IMR-90 (cell line): ENCODE data around the gene LAMA2. TPM values are rescaled to one million over a fixed set of nuclear protein-coding genes. Genes with fewer than 3 reads are reported as not detected.

Source experiments
- ATAC-seq: fragments of 200-7000 bp; cut with Tn5 transposase; 2 replicates; pipeline ENCODE4 v1.9.1; 2020; ENCODE audit warnings: low read depth, mild to moderate bottlenecking, moderate library complexity
- BruUV-seq: library from RNA; stranded (reverse); fragments of 400-500 nt; replicated peaks from 2 replicates; lab custom pipeline; 2021; lab: Mats Ljungman, UMichigan
- CTCF ChIA-PET: fragments of 300-600 bp; formaldehyde crosslinking; extraction: SDS; loops from one replicate; lab custom pipeline; 2021; ENCODE audit warnings: antibody characterized with exemption; lab: Yijun Ruan, JAX
- POLR2A ChIA-PET: fragments of 300-600 bp; sonication (Branson Sonifier 250); formaldehyde crosslinking; loops from one replicate; lab custom pipeline; 2022; ENCODE audit warnings: antibody characterized with exemption; ENCODE audit not compliant: unreplicated experiment; lab: Charles Lee
- DNase-seq: peaks from one replicate; pipeline ENCODE4 v3.0.0; 2013
- H2AFZ ChIP-seq: replicated peaks from 2 replicates; pipeline ENCODE3; 2013; ENCODE audit warnings: low read length, mild to moderate bottlenecking; ENCODE audit not compliant: poor library complexity
- H2AK5ac ChIP-seq: 2 replicates; pipeline ENCODE4 v1.6.1; 2013; ENCODE audit warnings: low read depth, low read length, inconsistent platforms
- H2AK9ac ChIP-seq: replicated peaks from 2 replicates; pipeline ENCODE3; 2013; ENCODE audit warnings: mild to moderate bottlenecking, low read depth, low read length, moderate library complexity; ENCODE audit not compliant: poor library complexity
- H2BK120ac ChIP-seq: 2 replicates; pipeline ENCODE4 v1.6.1; 2013; ENCODE audit warnings: low read depth, low read length, inconsistent platforms
- H2BK15ac ChIP-seq: 3 replicates; pipeline ENCODE4 v1.6.1; 2013; ENCODE audit warnings: low read depth, low read length, inconsistent platforms
- H2BK20ac ChIP-seq: 2 replicates; pipeline ENCODE4 v1.6.1; 2013; ENCODE audit warnings: low read depth, mild to moderate bottlenecking, inconsistent platforms, low read length, moderate library complexity
- H2BK5ac ChIP-seq: 2 replicates; pipeline ENCODE4 v1.6.1; 2013; ENCODE audit warnings: mild to moderate bottlenecking, low read depth, low read length, inconsistent platforms; ENCODE audit not compliant: poor library complexity, severe bottlenecking
- H3K14ac ChIP-seq: replicated peaks from 2 replicates; pipeline ENCODE4 v1.6.1; 2013; ENCODE audit warnings: low read depth, low read length, inconsistent platforms
- H3K18ac ChIP-seq: 2 replicates; pipeline ENCODE4 v1.6.1; 2013; ENCODE audit warnings: low read depth, low read length, control low read depth
- H3K23ac ChIP-seq: 2 replicates; pipeline ENCODE4 v1.6.1; 2013; ENCODE audit warnings: low read depth, low read length, inconsistent platforms
- H3K27ac ChIP-seq: 2 replicates; pipeline ENCODE4 v1.5.1; 2013; ENCODE audit warnings: mild to moderate bottlenecking, control low read depth, low read length; ENCODE audit not compliant: insufficient read depth
- H3K27me3 ChIP-seq: 2 replicates; pipeline ENCODE4 v1.6.1; 2013; ENCODE audit warnings: low read length; ENCODE audit not compliant: control insufficient read depth, insufficient read depth
- H3K36me3 ChIP-seq: 2 replicates; pipeline ENCODE4 v1.6.1; 2013; ENCODE audit warnings: low read length, mixed read lengths; ENCODE audit not compliant: control insufficient read depth, insufficient read depth
- H3K4ac ChIP-seq: 2 replicates; pipeline ENCODE4 v1.6.1; 2013; ENCODE audit warnings: low read depth, low read length, inconsistent platforms
- H3K4me1 ChIP-seq: 2 replicates; pipeline ENCODE4 v1.6.1; 2013; ENCODE audit warnings: low read length, mixed read lengths; ENCODE audit not compliant: control insufficient read depth, insufficient read depth
- H3K4me2 ChIP-seq: 2 replicates; pipeline ENCODE4 v1.6.1; 2013; ENCODE audit warnings: low read depth, mild to moderate bottlenecking, control low read depth, low read length, moderate library complexity
- H3K4me3 ChIP-seq: 2 replicates; pipeline ENCODE4 v1.5.1; 2013; ENCODE audit warnings: low read depth, mild to moderate bottlenecking, control low read depth, low read length, moderate library complexity; ENCODE audit not compliant: insufficient read depth
- H3K56ac ChIP-seq: 2 replicates; pipeline ENCODE4 v1.6.1; 2013; ENCODE audit warnings: low read length, inconsistent platforms; ENCODE audit not compliant: insufficient read depth; ENCODE audit errors: extremely low read depth
- H3K79me1 ChIP-seq, 2 experiments: 2 replicates each; pipeline ENCODE4 v1.6.1; 2013; ENCODE audit warnings: low read length in 2 of 2, inconsistent platforms in 1 of 2, low read depth in 1 of 2
- H3K9ac ChIP-seq: 2 replicates; pipeline ENCODE4 v1.6.1; 2013; ENCODE audit warnings: low read depth, low read length, control low read depth
- H3K9me1 ChIP-seq: 2 replicates; pipeline ENCODE4 v1.6.1; 2013; ENCODE audit warnings: low read length, inconsistent platforms; ENCODE audit not compliant: insufficient read depth
- H3K9me3 ChIP-seq: 2 replicates; pipeline ENCODE4 v1.6.1; 2013; ENCODE audit warnings: low read length; ENCODE audit not compliant: control insufficient read depth, insufficient read depth
- H4K20me1 ChIP-seq: 2 replicates; pipeline ENCODE4 v1.6.1; 2013; ENCODE audit warnings: low read length, inconsistent platforms; ENCODE audit not compliant: insufficient read depth
- H4K5ac ChIP-seq: 2 replicates; pipeline ENCODE4 v1.6.1; 2013; ENCODE audit warnings: mild to moderate bottlenecking, low read depth, low read length, control low read depth
- H4K8ac ChIP-seq, 2 experiments: 2 replicates each; pipeline ENCODE4 v1.6.1; 2013; ENCODE audit warnings: low read depth in 2 of 2, low read length in 2 of 2, control low read depth in 1 of 2, inconsistent platforms in 1 of 2
- H4K91ac ChIP-seq: 2 replicates; pipeline ENCODE4 v1.6.1; 2013; ENCODE audit warnings: low read depth, low read length, inconsistent platforms; ENCODE audit not compliant: insufficient read depth
- MAZ ChIP-seq: IDR thresholded peaks from 2 replicates; pipeline ENCODE4 v1.6.1; 2012; ENCODE audit warnings: low read depth, mild to moderate bottlenecking, low read length, improper control_type of control experiment, moderate library complexity, borderline replicate concordance
- POLR2A ChIP-seq: IDR thresholded peaks from 2 replicates; pipeline ENCODE4 v1.6.1; 2012; ENCODE audit warnings: mild to moderate bottlenecking, low read depth, low read length
- WGBS, 2 experiments: methylation state at CpG; one replicate each; pipeline versions ENCODE4 v1.1.5 to v1.1.7; 2013; ENCODE audit warnings: missing lambda C conversion rate in 2 of 2; ENCODE audit not compliant: insufficient read length in 1 of 2; ENCODE audit errors: extremely low coverage in 2 of 2; 5-methylcytosine and 5-hydroxymethylcytosine counted together
- dilution Hi-C: fragments of 300-500 bp; cut with HindIII; formaldehyde crosslinking; loops from one replicate; pipeline ENCODE4 v1.14.3; 2018; ENCODE audit warnings: low sequenced_read_pairs; ENCODE audit not compliant: unreplicated experiment
- in situ Hi-C: fragments of 300-500 bp; cut with MboI; formaldehyde crosslinking; loops from 3 replicates; pipeline ENCODE4 v1.14.3; 2019; ENCODE audit warnings: low sequenced_read_pairs, inconsistent platforms, mixed read lengths
- intact Hi-C: fragments of 100-400 bp; cut with micrococcal nuclease; formaldehyde crosslinking; loops from 2 replicates; pipeline ENCODE4 v1.10.0; 2022
- polyA plus RNA-seq, 3 experiments: library from polyadenylated mRNA; depleted of rRNA; stranded (reverse); fragments of >200 nt; gene quantifications; 2 replicates each; pipeline ENCODE4 v1.2.3, GENCODE V29; 2012; ENCODE audit warnings: low replicate concordance in 1 of 3
- total RNA-seq: library from RNA; depleted of rRNA; stranded (reverse); fragments of >200 nt; gene quantifications from 2 replicates; pipeline ENCODE4 v1.2.3, GENCODE V29; 2012
- TF ChIP-seq, protein P1 (sequence below): conservative IDR thresholded peaks from 2 replicates; pipeline ENCODE4 v1.5.1; 2012; ENCODE audit warnings: mild to moderate bottlenecking, low read depth, low read length, improper control_type of control experiment

The LAMA2 gene
- total and polyA plus RNA-seq, 2 of the 4 experiments (the other 2 are of a cell fraction), result 9.9 to 13.3 TPM

DNA sequence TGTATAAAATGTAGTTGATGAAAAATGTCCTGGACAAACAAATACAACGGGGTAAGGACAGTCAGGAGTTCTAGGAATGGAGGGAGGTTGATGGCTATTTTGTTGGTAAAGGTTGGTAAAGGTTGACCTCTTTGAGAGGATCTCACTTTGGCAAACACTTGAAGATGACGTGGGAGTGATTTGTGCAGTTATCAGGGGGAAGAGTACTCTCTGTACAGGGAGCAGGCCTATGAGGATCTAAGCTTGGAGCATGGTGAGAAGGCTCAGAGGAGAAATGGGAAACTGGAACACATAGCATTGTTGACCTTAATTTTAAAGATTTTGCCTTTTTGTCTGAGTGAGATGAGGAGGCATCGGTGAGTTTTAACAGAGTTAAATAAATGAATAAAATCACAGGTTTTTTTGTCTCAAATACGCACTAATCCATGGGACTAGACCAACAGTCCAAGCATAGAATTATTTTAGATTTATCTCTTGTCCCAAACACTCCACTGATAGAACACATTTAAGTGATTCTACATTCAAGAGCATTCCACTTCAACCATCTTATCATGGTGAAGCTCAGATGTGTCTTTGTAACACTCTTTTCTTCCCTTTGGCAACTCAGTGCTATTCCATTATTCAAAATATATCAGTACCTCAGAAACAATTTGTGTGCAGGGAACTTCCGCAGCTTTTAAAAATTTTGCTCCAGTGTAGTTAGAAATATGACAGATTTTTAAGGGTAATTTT lies 5.7 kb downstream of the LAMA2 start (continued):
- TF ChIP-seq MAZ, result no peak

GRCh38 chr6:128889870-128890269 lies 6.9 kb downstream of the LAMA2 start:
- CTCF ChIA-PET, result no interaction called here

More at GRCh38 chr6:128889870-128890269, 6.9 kb downstream of the LAMA2 start:
- H4K8ac ChIP-seq, result no peak overlapping the region
- WGBS, 2 experiments, result no CpG with 5 or more reads among the region's 5 CpGs
- BruUV-seq, result no TSS peak
- H3K18ac ChIP-seq, result no peak overlapping the region
- intact Hi-C loops (loop anchor here (10.0 kb wide), 1 partner anchor 365 kb away; the partner anchor contains the start of gene PTPRK), dilution Hi-C loops (no loop called here), in situ Hi-C loops (no loop called here)
- no peak overlapping the region for H3K4ac ChIP-seq
- no peak overlapping the region for H2AK5ac ChIP-seq
- H2BK120ac ChIP-seq, result no peak overlapping the region
- H3K9me3 ChIP-seq, result no peaks in the 10 kb centered on the region
- POLR2A ChIA-PET, result no interaction called here
- no peak overlapping the region for H3K9ac ChIP-seq
- ATAC-seq, result no peak
- no peak overlapping the region for H3K27ac ChIP-seq
- no peak overlapping the region for H3K4me3 ChIP-seq
- no peak overlapping the region for H4K5ac ChIP-seq
- no peak overlapping the region for H3K56ac ChIP-seq
- no peak overlapping the region for H3K14ac ChIP-seq
- H2BK5ac ChIP-seq, result no peak overlapping the region
- H3K27me3 ChIP-seq, result no peaks in the 10 kb centered on the region
- H3K79me1 ChIP-seq, result no peaks in the 10 kb centered on the region
- H3K4me2 ChIP-seq, result no peak overlapping the region
- H3K4me1 ChIP-seq, result no peaks in the 10 kb centered on the region
- no peak overlapping the region for H3K23ac ChIP-seq
- no peaks in the 10 kb centered on the region for H4K20me1 ChIP-seq
- H4K91ac ChIP-seq, result no peak overlapping the region
- TF ChIP-seq POLR2A, result no peak
- TF ChIP-seq, protein P1, sequence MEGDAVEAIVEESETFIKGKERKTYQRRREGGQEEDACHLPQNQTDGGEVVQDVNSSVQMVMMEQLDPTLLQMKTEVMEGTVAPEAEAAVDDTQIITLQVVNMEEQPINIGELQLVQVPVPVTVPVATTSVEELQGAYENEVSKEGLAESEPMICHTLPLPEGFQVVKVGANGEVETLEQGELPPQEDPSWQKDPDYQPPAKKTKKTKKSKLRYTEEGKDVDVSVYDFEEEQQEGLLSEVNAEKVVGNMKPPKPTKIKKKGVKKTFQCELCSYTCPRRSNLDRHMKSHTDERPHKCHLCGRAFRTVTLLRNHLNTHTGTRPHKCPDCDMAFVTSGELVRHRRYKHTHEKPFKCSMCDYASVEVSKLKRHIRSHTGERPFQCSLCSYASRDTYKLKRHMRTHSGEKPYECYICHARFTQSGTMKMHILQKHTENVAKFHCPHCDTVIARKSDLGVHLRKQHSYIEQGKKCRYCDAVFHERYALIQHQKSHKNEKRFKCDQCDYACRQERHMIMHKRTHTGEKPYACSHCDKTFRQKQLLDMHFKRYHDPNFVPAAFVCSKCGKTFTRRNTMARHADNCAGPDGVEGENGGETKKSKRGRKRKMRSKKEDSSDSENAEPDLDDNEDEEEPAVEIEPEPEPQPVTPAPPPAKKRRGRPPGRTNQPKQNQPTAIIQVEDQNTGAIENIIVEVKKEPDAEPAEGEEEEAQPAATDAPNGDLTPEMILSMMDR, result no peak
- no peaks in the 10 kb centered on the region for H3K9me1 ChIP-seq
- H3K36me3 ChIP-seq, result no peaks in the 10 kb centered on the region
- H2AK9ac ChIP-seq, result no peak overlapping the region
- no peak for DNase-seq
- H2BK20ac ChIP-seq, result no peak overlapping the region
- H2BK15ac ChIP-seq, result no peak overlapping the region
- H2AFZ ChIP-seq, result no peak overlapping the region
